Psoas muscle (tissue), 8 donors: ENCODE results near the gene NEK11. TPM values are rescaled to one million over a fixed set of nuclear protein-coding genes. Genes with fewer than 3 reads are reported as not detected.
"Not testable (repeated sequence)": the region's sequence is repeated elsewhere in the genome, so short reads cannot be mapped to it uniquely, and the experiment has no call there.

Experiments
- ATAC-seq, 4 donors: fragments of 200-7000 bp; cut with Tn5 transposase; one replicate each; pipeline ENCODE4 v1.9.1; 2020; ENCODE audit warnings: moderate library complexity in 3 of 4, mild to moderate bottlenecking in 2 of 4
- DNase-seq, 2 donors: peaks; one replicate each; pipeline ENCODE4 v3.0.0-alpha.2; 2020
- H3K27ac ChIP-seq: fragments of 200-600 bp; one replicate; pipeline ENCODE4 v1.8.0; 2022
- H3K27me3 ChIP-seq, 3 donors: fragments of 200-600 bp in 1 of 3; one replicate each; pipeline versions ENCODE4 v1.6.1 to v1.8.0; 2013 to 2022; ENCODE audit warnings: low read length in 2 of 3, mild to moderate bottlenecking in 2 of 3, moderate library complexity in 1 of 3; ENCODE audit not compliant: insufficient read depth in 3 of 3
- H3K36me3 ChIP-seq, 2 donors: fragments of 200-600 bp in 1 of 2; one replicate each; pipeline versions ENCODE4 v1.6.1 to v1.8.0; 2013 to 2022; ENCODE audit warnings: low read depth in 1 of 2, mild to moderate bottlenecking in 1 of 2, moderate library complexity in 1 of 2; ENCODE audit not compliant: insufficient read depth in 1 of 2
- H3K4me1 ChIP-seq: fragments of 200-600 bp; one replicate; pipeline ENCODE4 v1.8.0; 2022
- H3K4me3 ChIP-seq: fragments of 200-600 bp; one replicate; pipeline ENCODE4 v1.8.0; 2022; ENCODE audit warnings: mild to moderate bottlenecking
- H3K9me3 ChIP-seq: fragments of 200-600 bp; one replicate; pipeline ENCODE4 v1.8.0; 2022
- WGBS, 3 donors: extraction: QIAGEN DNeasy Blood & Tissue Kit; methylation state at CpG; one replicate each; pipeline versions ENCODE4 v1.1.6 to v1.1.7; 2013; 5-methylcytosine and 5-hydroxymethylcytosine counted together
- intact Hi-C, 2 donors: fragments of 100-400 bp; cut with DNase I; formaldehyde crosslinking; loops; one replicate each; pipeline versions ENCODE4 v1.11.0 to v1.14.2; 2022
- polyA plus RNA-seq, 3 donors: library from polyadenylated mRNA; stranded (reverse); fragments of 200-250 nt; gene quantifications; one replicate each; pipeline ENCODE4 v1.2.3, GENCODE V29; 2013
- total RNA-seq, 4 donors: library from RNA; stranded (reverse); fragmentation: NEBNext Ultra II Directional in 2 of 4; extraction: Animal tissue kit (Norgen Biotek cat#: 25700) in 2 of 4; gene quantifications; one replicate each; pipeline versions ENCODE4 v1.2.1 to v1.2.4, GENCODE V29; 2021 to 2023
- TF ChIP-seq, protein P1 (sequence below): fragments of 200-600 bp; IDR thresholded peaks from one replicate; pipeline ENCODE4 v1.8.0; 2022; ENCODE audit warnings: antibody characterized with exemption
- donor health status: healthy with polysubstance abuse.
- donor health status: DM: no; HTN: no; CAD: no; lungs with moderate emphysema.
- donor health status: Bipolar disorder and iron deficiency.
- donor health status: healthy.
- donor health status: DM: yes; HTN: yes; CAD: no.
- donor health status: DM: no; HTN: no; CAD: no.
- donor health status: DM: no; HTN: no; CAD: no.
- donor health status: DM: yes; HTN: yes; CAD: no.

NEK11 gene
- total and polyA plus RNA-seq, 7 donors = 1.5 to 7.2 (median 2.1) TPM

DNA sequence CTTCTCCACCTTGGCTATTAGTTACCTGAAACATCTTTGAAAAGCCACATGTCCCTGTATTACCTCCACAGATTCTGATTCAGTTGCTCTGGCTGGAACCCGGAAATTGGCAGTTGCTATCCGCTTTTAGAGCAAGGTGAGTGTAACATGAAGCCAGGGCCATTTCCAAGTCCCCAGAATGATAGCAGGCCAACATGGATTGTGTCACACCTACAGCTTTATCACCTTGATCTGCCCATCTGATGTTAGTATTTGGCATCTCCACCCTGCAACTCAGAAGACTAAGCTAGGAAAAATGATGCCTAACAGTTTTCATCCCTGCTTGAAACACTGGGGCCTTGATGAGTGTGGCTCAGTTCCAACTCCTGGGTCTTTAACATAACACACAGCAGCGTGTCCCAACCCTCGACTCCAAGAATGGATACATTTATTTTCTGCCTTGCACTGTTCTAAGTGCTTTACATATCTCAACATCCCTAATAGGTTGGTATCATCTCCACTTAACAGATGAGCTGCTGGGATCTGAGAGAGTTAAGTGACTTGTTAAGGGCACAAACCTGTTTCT is 333.6 kb downstream of the NEK11 start:
- Histone ChIP-seq H3K27ac (no peak overlapping the region), H3K36me3 (no peaks in the 10 kb centered on the region), H3K4me3 (no peak overlapping the region), H3K4me1 (peaks cover 8% of the 10 kb centered on the region), H3K9me3 (no peaks in the 10 kb centered on the region), H3K27me3 (no peaks in the 10 kb centered on the region)
- no peak for ATAC-seq
- 68 to 74% (median 70%) methylated on average over 4 of the region's 4 CpGs for WGBS, 3 donors
- TF ChIP-seq, protein P1, sequence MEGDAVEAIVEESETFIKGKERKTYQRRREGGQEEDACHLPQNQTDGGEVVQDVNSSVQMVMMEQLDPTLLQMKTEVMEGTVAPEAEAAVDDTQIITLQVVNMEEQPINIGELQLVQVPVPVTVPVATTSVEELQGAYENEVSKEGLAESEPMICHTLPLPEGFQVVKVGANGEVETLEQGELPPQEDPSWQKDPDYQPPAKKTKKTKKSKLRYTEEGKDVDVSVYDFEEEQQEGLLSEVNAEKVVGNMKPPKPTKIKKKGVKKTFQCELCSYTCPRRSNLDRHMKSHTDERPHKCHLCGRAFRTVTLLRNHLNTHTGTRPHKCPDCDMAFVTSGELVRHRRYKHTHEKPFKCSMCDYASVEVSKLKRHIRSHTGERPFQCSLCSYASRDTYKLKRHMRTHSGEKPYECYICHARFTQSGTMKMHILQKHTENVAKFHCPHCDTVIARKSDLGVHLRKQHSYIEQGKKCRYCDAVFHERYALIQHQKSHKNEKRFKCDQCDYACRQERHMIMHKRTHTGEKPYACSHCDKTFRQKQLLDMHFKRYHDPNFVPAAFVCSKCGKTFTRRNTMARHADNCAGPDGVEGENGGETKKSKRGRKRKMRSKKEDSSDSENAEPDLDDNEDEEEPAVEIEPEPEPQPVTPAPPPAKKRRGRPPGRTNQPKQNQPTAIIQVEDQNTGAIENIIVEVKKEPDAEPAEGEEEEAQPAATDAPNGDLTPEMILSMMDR = no peak
- intact Hi-C loops = no loop called here
- no peak for DNase-seq

DNA sequence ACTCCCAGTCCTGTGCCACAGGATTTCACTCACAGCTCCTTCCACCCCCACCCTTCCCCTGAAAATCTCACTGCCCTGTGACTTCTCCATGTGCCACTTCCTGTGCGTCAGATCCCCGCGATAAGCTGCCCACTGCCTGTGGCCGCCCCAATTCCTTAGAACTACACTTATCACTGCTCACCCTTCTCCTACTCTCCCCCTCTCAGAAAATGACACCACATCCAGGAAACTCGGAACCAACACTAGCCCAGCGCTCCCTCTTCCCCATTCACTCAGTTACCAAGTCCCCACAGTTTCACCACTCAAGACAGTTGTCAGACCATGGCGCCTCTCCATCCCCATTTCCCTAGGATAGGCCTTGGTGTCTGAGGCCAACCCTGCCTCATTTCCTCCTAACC is 334.4 kb downstream of the NEK11 start:
- ATAC-seq = peak in 1 of 4 donors; percentile 19
- DNase-seq, H3K9me3 ChIP-seq, H3K4me1 ChIP-seq, H3K27me3 ChIP-seq, H3K27ac ChIP-seq, intact Hi-C loops, H3K36me3 ChIP-seq: not testable (repeated sequence)
- 86 to 97% (median 91%) methylated on average over 3 to 7 of the region's 7 CpGs for WGBS, 3 donors
- H3K4me3 ChIP-seq = peak overlapping the region; percentile 70

DNA sequence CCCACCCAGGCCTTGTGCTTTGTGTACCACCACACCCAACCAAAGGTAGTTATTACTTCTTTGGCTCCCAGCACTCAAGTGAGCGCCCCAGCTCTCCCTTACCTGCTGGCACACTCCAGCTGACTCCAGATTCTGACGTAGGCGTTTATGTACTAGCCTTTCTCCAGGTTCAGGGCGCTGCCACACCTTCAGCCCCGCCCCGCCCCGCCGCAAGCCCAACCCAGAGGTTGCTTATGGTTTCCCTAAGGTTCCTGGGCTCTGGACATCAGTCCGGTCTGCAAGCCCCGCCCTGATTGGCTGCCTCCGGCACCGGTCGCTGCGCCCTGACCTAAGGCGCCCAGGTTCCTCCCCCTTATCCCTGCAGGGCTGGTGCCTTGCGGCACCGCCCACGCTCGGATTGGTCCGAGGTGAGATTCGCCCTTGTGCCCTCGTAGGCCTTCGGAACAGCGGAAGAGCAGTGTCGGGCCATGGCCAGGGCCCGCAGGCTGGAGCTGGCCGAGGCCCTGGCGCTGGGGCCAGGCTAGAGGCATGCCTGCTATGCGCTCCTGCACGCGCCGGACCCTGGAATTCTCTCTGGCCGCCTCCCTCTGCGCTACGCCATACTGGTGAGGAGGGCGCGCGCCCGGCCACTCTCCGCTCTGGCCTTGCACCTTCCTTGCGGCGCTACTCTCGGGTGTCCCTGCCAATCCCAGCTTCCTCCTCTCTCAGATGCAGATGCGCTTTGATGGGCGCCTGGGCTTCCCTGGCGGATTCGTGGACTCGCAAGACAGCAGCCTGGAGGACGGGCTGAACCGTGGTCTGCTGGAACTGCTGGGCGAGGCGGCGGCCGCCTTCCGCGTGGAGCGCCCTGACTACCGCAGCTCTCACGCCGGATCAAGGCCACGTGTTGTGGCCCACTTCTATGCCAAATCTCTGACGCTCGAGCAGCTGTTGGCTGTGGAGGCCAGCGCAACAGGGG is 335.1 kb downstream of the NEK11 start:
- DNase-seq (peak; percentile 81 to 88), ATAC-seq (peak; percentile 84 to 94 (median 92))
- Histone ChIP-seq H3K27me3 (no peaks in the 10 kb centered on the region), H3K4me3 (peak overlapping the region; percentile 70), H3K9me3 (no peaks in the 10 kb centered on the region), H3K36me3 (no peaks in the 10 kb centered on the region), H3K4me1 (peaks cover 8% of the 10 kb centered on the region), H3K27ac (peak overlapping the region; percentile 39)
- WGBS, 3 donors = 9 to 10% (median 9%) methylated on average over 61 to 64 of the region's 64 CpGs
- intact Hi-C loops = no loop called here
- TF ChIP-seq, protein P1 = no peak

DNA sequence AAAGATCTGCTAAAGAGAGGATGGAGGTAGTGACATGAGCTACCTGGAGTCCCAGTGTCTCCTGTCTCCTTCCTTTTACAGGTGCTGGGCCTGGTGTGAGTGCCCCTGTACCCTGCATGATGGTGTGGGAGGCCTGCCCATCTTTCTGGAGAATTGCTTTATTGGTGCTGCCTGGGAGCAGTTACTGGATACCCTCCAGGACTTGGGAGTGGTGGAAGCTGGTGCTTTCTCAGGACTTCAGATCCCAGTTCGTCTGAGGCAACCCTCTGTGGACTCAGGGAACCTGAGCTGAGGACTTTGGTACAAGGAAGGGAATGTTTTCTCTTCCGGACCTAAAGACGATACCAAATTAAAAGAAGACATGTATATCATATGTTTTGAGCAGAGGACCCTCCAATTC is 336.6 kb downstream of the NEK11 start:
- 64 to 87% (median 84%) methylated on average over 3 of the region's 3 CpGs for WGBS, 3 donors
- no peak overlapping the region for H3K27ac ChIP-seq
- H3K36me3 ChIP-seq = no peaks in the 10 kb centered on the region
- DNase-seq (no peak), ATAC-seq (no peak)
- intact Hi-C loops = no loop called here
- TF ChIP-seq, protein P1 = no peak
- peaks cover 8% of the 10 kb centered on the region for H3K4me1 ChIP-seq
- H3K27me3 ChIP-seq = no peaks in the 10 kb centered on the region
- no peaks in the 10 kb centered on the region for H3K9me3 ChIP-seq
- H3K4me3 ChIP-seq = no peak overlapping the region

DNA sequence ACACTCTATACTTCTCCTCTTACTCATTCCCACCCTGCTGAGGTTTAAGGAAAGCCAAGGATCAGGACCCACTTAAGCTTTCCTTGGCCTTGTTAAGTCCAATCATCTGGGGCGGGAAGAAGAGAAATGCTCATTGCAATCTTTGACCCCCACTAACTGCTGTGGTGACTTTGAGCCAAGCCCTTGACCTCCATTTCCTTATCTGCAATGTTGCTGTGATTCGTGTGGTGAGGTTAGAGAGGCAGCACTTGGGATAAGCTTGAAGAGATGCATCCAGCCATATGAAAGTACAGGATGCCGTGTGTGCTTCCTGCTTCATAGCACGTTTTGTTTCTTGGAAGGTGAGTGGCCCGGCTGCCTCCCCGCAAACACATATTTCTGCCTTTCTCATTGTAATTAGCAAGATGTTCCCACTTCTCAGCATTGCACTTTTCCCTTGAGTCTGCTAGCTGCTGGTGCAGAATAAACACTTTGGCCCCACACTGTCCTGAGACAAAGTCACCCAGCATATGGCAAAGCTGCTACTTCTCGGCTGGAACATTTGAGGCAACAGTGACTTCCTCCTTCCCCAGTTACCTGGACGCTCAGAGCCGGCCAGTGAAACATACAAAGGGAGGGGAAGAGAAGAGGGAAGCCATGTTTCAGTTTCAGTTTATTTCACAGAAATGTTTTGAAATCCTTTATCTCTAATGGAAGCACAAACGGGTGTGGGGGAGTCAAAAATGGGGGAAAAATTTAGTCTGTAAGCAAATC is 344.4 kb downstream of the NEK11 start:
- DNase-seq = no peak
- no peak overlapping the region for H3K4me3 ChIP-seq
- no peak for ATAC-seq
- H3K27me3 ChIP-seq = no peaks in the 10 kb centered on the region
- H3K36me3 ChIP-seq = peaks cover 0 to 42% of the 10 kb centered on the region in 2 donors
- H3K27ac ChIP-seq = no peak overlapping the region
- intact Hi-C loops = no loop called here
- TF ChIP-seq, protein P1 = no peak
- H3K9me3 ChIP-seq = no peaks in the 10 kb centered on the region
- no peaks in the 10 kb centered on the region for H3K4me1 ChIP-seq
- 74 to 86% (median 76%) methylated on average over 10 of the region's 10 CpGs for WGBS, 3 donors
